Skeletal muscle tissue (tissue), 4 donors: ENCODE measurements around the gene PRKCA. TPM values are rescaled to one million over a fixed set of nuclear protein-coding genes. Genes with fewer than 3 reads are reported as not detected.

Source experiments
- H3K27ac ChIP-seq: one replicate; pipeline ENCODE4 v1.7.0; 2013; ENCODE audit warnings: mild to moderate bottlenecking, low read depth, low read length, inconsistent platforms
- H3K27me3 ChIP-seq, 3 donors: one replicate each; pipeline ENCODE4 v1.7.0; 2013; ENCODE audit warnings: low read length in 3 of 3; ENCODE audit not compliant: control insufficient read depth in 3 of 3, insufficient read depth in 3 of 3
- H3K36me3 ChIP-seq, 3 donors: one replicate each; pipeline ENCODE4 v1.7.0; 2013; ENCODE audit warnings: low read length in 3 of 3; ENCODE audit not compliant: control insufficient read depth in 3 of 3, insufficient read depth in 3 of 3
- H3K4me1 ChIP-seq, 3 donors: one replicate each; pipeline ENCODE4 v1.7.0; 2013; ENCODE audit warnings: low read length in 3 of 3, mild to moderate bottlenecking in 3 of 3; ENCODE audit not compliant: control insufficient read depth in 3 of 3, insufficient read depth in 3 of 3
- H3K4me3 ChIP-seq, 3 donors: one replicate each; pipeline ENCODE4 v1.7.0; 2013; ENCODE audit warnings: low read length in 3 of 3
- H3K9ac ChIP-seq, 3 donors: one replicate each; pipeline ENCODE4 v1.7.0; 2013; ENCODE audit warnings: low read length in 3 of 3, mild to moderate bottlenecking in 3 of 3, moderate library complexity in 2 of 3, low read depth in 1 of 3
- H3K9me3 ChIP-seq, 3 donors: one replicate each; pipeline ENCODE4 v1.7.0; 2013; ENCODE audit warnings: low read length in 3 of 3; ENCODE audit not compliant: control insufficient read depth in 3 of 3
- total RNA-seq: library from RNA; depleted of rRNA; stranded (reverse); fragments of >200 nt; gene quantifications from one replicate; pipeline ENCODE4 v1.2.3, GENCODE V29; 2014
- donor health status: Osteomylitis.

The PRKCA gene
- total RNA-seq, 1 donor from 2014 or later, result 2.1 TPM

GRCh38 chr17:66271512-66271911 lies 30.9 kb upstream of the PRKCA start:
- Histone ChIP-seq H3K27me3 (no peaks in the 10 kb centered on the region), H3K4me3 (no peak overlapping the region), H3K4me1 (no peaks in the 10 kb centered on the region), H3K36me3 (no peaks in the 10 kb centered on the region), H3K27ac (no peak overlapping the region), H3K9ac (no peak overlapping the region), H3K9me3 (no peaks in the 10 kb centered on the region)

GRCh38 chr17:66272811-66273585 lies 29.4 kb upstream of the PRKCA start:
- no peak overlapping the region for H3K4me3 ChIP-seq
- H3K27me3 ChIP-seq, result no peaks in the 10 kb centered on the region
- no peaks in the 10 kb centered on the region for H3K36me3 ChIP-seq
- no peaks in the 10 kb centered on the region for H3K9me3 ChIP-seq
- H3K9ac ChIP-seq, result no peak overlapping the region
- no peaks in the 10 kb centered on the region for H3K4me1 ChIP-seq
- H3K27ac ChIP-seq, result no peak overlapping the region

- Histone ChIP-seq H3K27ac (no peak overlapping the region), H3K36me3 (no peaks in the 10 kb centered on the region), H3K4me3 (no peak overlapping the region), H3K9ac (no peak overlapping the region), H3K9me3 (no peaks in the 10 kb centered on the region), H3K27me3 (no peaks in the 10 kb centered on the region), H3K4me1 (no peaks in the 10 kb centered on the region)
These were observed 28.9 kb upstream of the PRKCA start for GRCh38 chr17:66273586-66273848.

- no peaks in the 10 kb centered on the region for H3K27me3 ChIP-seq
- H3K4me3 ChIP-seq, result no peak overlapping the region
- H3K36me3 ChIP-seq, result no peaks in the 10 kb centered on the region
- H3K27ac ChIP-seq, result no peak overlapping the region
- no peaks in the 10 kb centered on the region for H3K4me1 ChIP-seq
- no peaks in the 10 kb centered on the region for H3K9me3 ChIP-seq
- H3K9ac ChIP-seq, result no peak overlapping the region
These were observed 26.8 kb upstream of the PRKCA start for GRCh38 chr17:66275651-66276050.

- Histone ChIP-seq H3K36me3 (no peaks in the 10 kb centered on the region), H3K9ac (no peak overlapping the region), H3K27me3 (no peaks in the 10 kb centered on the region), H3K27ac (no peak overlapping the region), H3K4me1 (no peaks in the 10 kb centered on the region), H3K4me3 (no peak overlapping the region), H3K9me3 (no peaks in the 10 kb centered on the region)
These were observed 26.0 kb upstream of the PRKCA start for GRCh38 chr17:66276328-66276937.

- no peaks in the 10 kb centered on the region for H3K4me1 ChIP-seq
- H3K9me3 ChIP-seq, result no peaks in the 10 kb centered on the region
- no peak overlapping the region for H3K4me3 ChIP-seq
- no peak overlapping the region for H3K27ac ChIP-seq
- no peaks in the 10 kb centered on the region for H3K36me3 ChIP-seq
- H3K27me3 ChIP-seq, result no peaks in the 10 kb centered on the region
- no peak overlapping the region for H3K9ac ChIP-seq
These were observed 25.2 kb upstream of the PRKCA start for GRCh38 chr17:66277191-66277590.

GRCh38 chr17:66281661-66282369 lies 20.6 kb upstream of the PRKCA start:
- Histone ChIP-seq H3K4me3 (no peak overlapping the region), H3K36me3 (no peaks in the 10 kb centered on the region), H3K27me3 (peaks cover 0 to 2% (median 0%) of the 10 kb centered on the region in 3 donors), H3K27ac (no peak overlapping the region), H3K4me1 (no peaks in the 10 kb centered on the region), H3K9me3 (no peaks in the 10 kb centered on the region), H3K9ac (no peak overlapping the region)

GRCh38 chr17:66283296-66283934 lies 19.0 kb upstream of the PRKCA start:
- Histone ChIP-seq H3K4me1 (no peaks in the 10 kb centered on the region), H3K9ac (no peak overlapping the region), H3K9me3 (no peaks in the 10 kb centered on the region), H3K36me3 (no peaks in the 10 kb centered on the region), H3K27me3 (peaks cover 0 to 7% (median 0%) of the 10 kb centered on the region in 3 donors), H3K27ac (no peak overlapping the region), H3K4me3 (no peak overlapping the region)

- H3K4me3 ChIP-seq, result no peak overlapping the region
- no peaks in the 10 kb centered on the region for H3K9me3 ChIP-seq
These were observed 18.4 kb upstream of the PRKCA start for GRCh38 chr17:66283971-66284370.

GRCh38 chr17:66285149-66285548 lies 17.3 kb upstream of the PRKCA start:
- Histone ChIP-seq H3K36me3 (no peaks in the 10 kb centered on the region), H3K9me3 (no peaks in the 10 kb centered on the region), H3K27me3 (peaks cover 0 to 7% (median 0%) of the 10 kb centered on the region in 3 donors), H3K27ac (no peak overlapping the region), H3K9ac (no peak overlapping the region), H3K4me3 (no peak overlapping the region), H3K4me1 (no peaks in the 10 kb centered on the region)

More at GRCh38 chr17:66283971-66284370, 18.4 kb upstream of the PRKCA start:
- H3K9ac ChIP-seq, result no peak overlapping the region
- no peak overlapping the region for H3K27ac ChIP-seq
- no peaks in the 10 kb centered on the region for H3K36me3 ChIP-seq
- H3K4me1 ChIP-seq, result no peaks in the 10 kb centered on the region
- H3K27me3 ChIP-seq, result peaks cover 0 to 7% (median 0%) of the 10 kb centered on the region in 3 donors
